Measurements from ENCODE around the gene ZNF134. TPM values are rescaled to one million over a fixed set of nuclear protein-coding genes. Genes with fewer than 3 reads are reported as not detected.
A peak's percentile ranks its signal among the peaks of the same experiment; 100 is the strongest.

ZNF134 gene
- total and polyA plus RNA-seq, 9 of the 15 experiments (the other 6 are each of a cell fraction or from before 2014, with no cell fraction given): 1.3 to 10.0 (median 5.7) TPM

- TF ChIP-seq NFYB (IDR thresholded peaks at IDR 0.05; ENCODE audit: extremely low read depth, insufficient read length) (peak; percentile 70), MAZ (CRISPR knock-in tag; conservative IDR thresholded peaks at IDR 0.05 in 1 of 2, IDR thresholded peaks at IDR 0.05 in 1 of 2) (peak; percentile 73 to 82), ZNF324 (CRISPR knock-in tag; IDR thresholded peaks at IDR 0.05) (no peak), NR2C1 (IDR thresholded peaks at IDR 0.05) (no peak), NR2C1 (tag; IDR thresholded peaks at IDR 0.05) (peak; percentile 80), ATF7 (IDR thresholded peaks at IDR 0.05) (peak; percentile 59; the same call in 1 of the 2 replicates), FOS (IDR thresholded peaks at IDR 0.05; ENCODE audit: extremely low read depth, insufficient read length) (peak; percentile 82), ZBTB40 (IDR thresholded peaks at IDR 0.05) (peak; percentile 91), ZBTB40 (CRISPR knock-in tag; IDR thresholded peaks at IDR 0.05) (no peak), GTF2F1 (IDR thresholded peaks at IDR 0.05; ENCODE audit: low read depth, low read length) (no peak), MLX (CRISPR knock-in tag; conservative IDR thresholded peaks at IDR 0.05) (0 out of 4 replicates have a peak, but pooled peaks of 1 of the 2 experiments have one; percentile 48), ZFX (CRISPR knock-in tag; IDR thresholded peaks at IDR 0.05) (peak; percentile 28; the same call in 1 of the 2 replicates), CHD2 (IDR thresholded peaks at IDR 0.05; ENCODE audit: low read depth, low read length) (peak; percentile 66), ELF2 (CRISPR knock-in tag; IDR thresholded peaks at IDR 0.05) (peak; percentile 68), KDM5B (IDR thresholded peaks at IDR 0.05; ENCODE audit: insufficient replicate concordance, low read depth, low read length) (peak; percentile 55)
Observed at GRCh38 chr19:57632987-57633831, 19.2 kb downstream of the ZNF134 start, which contains the start of gene ZNF211 (continued).
